GM04503 (cell line): ENCODE results near the gene VSX2.
A peak's percentile ranks its signal among the peaks of the same experiment; 100 is the strongest.

Experiments used
- DNase-seq: peaks from one replicate; pipeline ENCODE4 v3.0.0-alpha.2; 2012; ENCODE audit warnings: low read depth

The VSX2 gene

GRCh38 chr14:74238974-74239847 is at the start of gene VSX2:
Gene VSX2 (plus strand): TSS chr14:74239449. CDS start chr14:74239562, 113 bp downstream.
- DNase-seq: no peak

DNA sequence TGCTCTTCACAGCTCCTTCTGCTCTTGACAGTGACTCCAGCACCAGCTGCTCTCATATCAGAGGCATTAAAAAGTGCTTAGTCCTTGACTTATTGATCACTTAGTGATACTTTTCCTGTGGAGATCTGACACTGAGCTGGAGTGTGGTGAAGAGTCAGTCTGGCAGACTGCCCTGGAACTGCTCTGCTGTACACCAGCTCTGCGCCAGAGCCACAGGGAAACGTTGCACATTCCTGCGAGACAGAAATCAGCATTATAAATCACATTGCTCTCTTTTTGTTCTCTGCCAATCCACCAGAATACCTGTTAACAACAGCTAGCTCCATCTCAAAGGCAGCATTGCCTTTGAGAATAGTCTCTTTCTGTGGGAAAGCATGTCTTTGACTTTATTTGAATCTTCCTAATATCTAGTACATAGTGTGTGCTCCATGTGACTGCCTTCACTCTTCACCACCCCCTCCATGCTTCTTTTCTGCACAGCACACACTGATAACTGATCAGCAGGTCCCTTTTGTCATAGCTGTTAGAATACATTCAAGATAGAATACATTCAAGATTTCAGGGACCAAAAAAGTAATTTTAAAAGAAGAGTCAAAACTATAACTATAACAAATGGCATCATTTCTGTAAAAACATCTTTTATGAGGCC is 48.2 kb upstream of the VSX2 start:
- DNase-seq: no peak

DNA sequence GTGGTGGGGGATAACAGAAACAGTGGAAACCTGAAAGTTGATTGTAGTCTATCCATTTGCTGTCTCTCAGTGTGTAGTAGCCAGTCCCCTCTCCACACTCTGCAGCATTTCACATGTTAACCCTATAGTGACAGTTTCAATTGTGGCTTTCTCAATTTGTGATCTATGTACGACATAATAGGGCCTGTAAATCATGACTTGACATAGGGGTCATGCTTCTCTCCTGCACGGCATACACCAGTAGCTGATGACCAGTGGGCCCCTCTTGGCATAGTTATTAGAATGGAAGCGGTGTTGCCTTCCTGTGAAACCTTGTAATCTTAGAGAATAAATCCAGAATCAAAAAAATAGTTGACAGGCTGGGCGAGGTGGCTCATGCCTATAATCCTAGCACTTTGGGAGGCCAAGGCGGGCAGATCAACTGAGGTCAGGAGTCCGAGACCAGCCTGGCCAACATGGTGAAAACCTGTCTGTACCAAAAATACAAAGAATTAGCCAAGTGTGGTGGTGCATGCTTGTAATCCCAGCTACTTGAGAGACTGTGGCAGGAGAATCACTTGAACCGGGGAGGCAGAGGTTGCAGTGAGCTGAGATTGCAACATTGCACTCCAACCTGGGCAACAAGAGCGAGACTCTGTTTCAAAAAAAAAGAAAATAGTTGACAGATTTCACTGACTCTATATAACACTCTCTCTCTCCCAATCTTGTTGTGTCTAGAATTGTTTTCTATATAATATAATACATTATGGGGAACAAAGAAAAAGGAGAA is 44.6 kb upstream of the VSX2 start:
- DNase-seq: no peak

DNA sequence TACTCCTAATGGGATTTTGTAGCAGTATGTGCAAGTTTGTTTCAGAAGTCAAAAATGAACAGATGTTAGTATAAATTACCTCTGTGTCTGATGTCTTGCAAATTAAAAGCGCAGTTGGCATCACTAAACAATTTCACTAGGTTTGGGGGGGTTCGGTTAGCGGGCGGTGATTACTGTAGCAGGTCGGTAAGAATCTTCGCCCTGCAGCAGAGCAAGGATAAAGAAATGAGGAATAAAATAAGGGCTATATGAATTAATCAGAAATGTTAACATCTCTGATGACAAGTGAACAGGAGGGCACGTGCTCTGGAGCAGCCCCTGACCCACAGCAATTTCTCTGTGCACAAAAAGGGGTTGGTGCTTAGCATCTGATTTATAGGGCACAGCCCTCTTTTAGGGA is 43.6 kb upstream of the VSX2 start:
- no peak for DNase-seq

DNA sequence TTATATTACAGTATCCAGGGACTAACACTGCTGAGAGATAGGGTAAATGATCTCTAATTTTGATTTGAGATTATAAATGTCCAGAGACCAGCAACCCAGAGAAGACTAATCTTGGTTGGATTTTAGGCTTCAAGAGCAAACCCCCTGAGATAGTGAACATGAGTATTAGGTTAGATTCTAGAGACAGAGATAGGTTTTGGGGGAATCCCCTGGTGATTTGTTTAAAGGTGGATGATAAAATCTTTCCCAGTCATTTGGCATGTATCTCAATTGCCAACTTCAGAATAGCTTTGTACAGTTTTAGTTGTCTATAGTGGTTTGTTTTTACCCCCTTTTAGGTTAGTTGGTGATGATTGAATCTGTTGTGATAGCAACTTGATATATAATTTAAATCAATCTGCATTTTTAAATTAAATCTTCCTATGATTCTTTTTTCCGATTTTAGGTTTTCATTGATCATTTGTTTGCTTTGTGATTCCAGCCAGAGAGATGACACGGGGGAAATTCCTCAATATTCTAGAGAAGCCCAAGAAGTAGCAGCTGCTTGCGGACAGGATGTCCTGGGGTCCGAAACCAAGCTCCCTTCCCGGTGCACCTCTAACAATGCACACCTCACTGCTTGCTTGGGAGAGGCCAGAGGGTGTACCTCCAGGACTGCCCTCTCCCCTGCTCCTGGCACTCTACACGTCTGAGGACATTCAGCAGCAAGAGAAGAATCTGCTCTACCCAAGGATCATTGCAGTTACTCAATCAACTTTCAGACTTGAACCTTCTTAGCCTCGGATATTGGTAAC is 40.6 kb upstream of the VSX2 start:
- no peak for DNase-seq

DNA sequence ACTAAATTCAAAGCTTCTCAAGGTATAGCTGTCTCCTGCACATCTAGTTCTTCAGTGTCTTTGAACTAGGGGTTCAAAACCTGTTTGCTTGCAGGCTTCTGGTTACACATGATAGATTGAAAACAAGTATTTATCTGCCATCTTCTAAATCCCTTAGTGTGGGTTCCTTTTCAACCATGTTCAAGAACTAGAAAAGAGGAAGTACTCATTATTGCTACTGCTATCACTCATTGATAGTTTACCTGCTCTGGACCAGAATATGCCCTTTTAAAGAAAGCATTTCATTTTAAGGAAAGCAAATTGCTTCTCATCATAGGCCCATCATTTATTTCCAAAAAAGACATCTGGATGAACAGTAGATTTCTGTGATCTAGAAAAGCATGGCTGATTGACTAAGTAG is 37.1 kb upstream of the VSX2 start:
- no peak for DNase-seq

- no peak for DNase-seq
These were observed 35.6 kb upstream of the VSX2 start for GRCh38 chr14:74203639-74204038.

DNA sequence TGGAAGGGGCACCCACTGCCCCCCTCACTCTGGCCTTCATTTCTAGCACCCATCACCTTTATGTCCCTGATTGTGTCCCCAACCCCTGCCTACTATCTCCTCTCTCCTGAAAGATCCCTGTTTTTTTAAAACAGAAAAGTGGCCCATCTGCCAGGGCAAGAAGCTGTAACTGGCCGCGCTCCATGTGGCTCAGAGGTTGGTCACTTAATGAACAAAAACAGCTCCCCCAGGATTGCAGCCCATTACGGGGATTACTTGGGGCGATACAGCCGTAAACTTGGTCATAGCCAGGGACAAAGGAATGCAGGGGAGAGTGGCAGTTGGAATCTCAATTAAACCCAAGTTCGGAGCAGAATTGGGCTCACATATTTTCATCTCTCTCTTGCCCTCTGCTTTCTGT is 34.8 kb upstream of the VSX2 start:
- DNase-seq: no peak

DNA sequence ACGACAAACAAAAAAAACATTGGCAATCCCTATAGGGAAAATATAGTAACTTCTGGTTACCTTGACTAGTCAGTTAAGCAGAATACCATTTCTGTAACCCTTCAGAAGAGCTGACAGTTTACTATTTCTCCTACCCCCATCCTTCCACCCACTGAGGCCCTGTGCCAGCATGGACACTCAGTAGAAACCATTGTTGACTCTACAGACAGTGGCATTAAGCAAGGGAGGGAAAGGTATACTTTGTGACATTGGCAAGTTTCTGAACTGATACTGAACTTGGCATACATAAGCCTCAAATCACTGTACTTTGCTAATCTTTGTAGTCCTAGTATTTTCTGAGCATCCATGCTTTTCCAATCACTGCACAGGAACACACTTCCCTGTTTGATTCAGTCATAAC is 33.4 kb upstream of the VSX2 start:
- no peak for DNase-seq

GRCh38 chr14:74207943-74208342 is 31.3 kb upstream of the VSX2 start:
- DNase-seq: no peak

- DNase-seq: no peak
These were observed 30.6 kb upstream of the VSX2 start for GRCh38 chr14:74208642-74209041.

DNA sequence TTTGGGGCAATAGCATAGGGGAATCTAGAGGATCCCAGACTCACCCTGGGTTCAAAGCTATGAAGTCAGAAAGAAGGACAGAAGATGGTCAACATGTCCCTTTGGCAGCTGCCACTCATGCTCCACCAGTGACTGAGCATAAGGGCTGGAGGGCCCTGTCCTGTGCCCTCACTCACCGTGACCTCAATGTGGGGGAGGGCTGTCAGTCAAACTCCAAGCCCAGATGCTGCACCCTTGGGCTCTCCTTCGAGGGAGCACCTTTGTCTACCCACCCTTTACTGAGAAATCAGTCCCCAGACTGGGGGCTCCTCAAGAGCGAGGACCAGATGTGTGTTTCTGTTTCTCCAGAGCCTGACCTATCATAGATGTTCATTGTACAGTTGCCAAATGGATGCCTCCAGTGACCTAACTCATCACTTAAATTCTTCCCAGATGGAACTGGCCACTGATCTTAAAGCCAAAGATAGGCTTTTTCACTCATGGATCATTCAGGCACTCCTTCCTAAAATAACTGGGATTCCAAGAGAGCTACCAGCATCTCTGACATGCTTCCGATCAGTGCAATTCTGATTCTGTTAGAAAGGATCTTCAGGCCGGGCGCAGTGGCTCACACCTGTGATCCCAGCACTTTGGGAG is 27.2 kb upstream of the VSX2 start:
- peak; percentile 10 for DNase-seq

DNA sequence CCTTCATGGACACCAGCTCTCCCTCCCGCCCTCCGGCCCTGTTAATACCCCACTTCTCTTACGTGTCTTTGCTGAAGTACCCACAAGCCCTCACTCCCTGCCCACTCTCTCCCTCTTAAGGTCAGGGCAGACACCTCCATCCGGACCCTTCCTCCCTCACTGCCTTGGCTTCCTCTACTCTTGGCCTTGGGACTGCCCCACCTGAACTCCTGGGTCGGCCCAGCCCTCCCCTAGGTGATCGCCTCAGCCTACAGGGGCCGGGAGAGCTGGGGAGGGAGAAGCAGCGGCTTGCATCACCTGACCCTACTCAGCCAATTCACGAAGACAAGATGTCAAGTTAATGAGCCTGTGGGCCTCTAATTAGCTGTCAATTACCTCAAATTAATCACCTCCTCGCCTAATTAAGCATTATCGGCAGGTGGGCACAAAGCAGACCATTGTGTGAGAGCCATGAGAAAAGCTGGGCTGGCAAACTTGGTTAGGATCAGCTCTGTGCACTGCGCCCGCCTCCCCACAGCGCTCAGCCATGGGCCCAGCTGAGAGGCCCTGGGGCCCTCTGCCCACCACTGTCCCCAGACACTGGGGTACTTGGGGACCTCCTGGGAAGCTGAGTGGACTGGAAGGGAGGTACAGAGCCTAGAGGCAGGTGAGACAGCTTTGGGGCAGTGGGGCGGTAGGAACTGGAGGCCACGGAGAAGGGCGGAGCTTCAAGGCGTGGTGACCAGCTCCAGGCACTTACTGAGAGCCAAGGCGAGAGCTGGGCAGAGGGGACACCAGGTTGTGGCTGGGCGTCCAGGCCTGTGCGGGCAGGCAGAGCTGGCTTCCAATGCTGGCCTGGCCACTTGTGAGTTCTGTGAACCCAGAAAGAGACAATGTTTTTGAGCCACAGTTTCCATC is 25.1 kb upstream of the VSX2 start:
- no peak for DNase-seq

DNA sequence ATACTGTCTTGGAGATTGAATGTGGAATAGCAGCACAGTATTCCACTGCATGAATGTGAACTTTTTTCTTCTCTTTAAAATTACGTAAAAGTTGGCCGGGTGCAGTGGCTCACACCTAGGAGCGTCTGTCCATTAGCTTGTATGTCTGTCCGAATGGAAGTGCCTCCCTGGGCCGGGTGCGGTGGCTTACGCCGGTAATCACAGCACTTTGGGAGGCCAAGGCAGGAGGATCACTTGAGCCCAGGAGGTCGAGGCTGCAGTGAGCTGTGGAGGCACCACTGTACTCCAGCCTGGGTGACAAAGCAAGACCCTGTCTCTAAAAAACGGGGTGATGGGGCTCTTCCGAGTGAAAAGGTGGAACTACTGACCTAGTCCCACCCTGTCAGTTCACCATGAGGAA is 22.6 kb upstream of the VSX2 start:
- no peak for DNase-seq

- no peak for DNase-seq
These were observed 21.4 kb upstream of the VSX2 start for GRCh38 chr14:74217672-74218448.

DNA sequence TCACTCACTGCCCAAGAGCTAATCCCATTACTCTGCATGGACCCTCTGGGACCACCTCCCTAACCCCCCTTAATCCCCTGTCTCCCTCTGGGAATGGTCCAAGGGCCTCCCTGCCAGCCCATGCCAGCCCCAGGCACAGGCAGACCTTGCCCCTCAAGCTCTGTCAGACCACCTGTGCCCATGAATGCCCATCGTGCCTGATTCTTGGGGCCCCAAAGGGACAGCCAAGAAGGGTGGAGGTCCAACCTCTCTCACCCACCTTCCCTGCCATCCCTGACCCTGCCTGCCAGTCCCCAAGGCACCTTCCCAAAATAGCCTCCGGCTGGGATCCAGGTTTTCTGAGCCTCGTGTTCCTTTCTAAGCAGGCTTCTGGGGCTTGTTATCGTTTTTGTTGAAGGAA is 20.8 kb upstream of the VSX2 start:
- DNase-seq: no peak

DNA sequence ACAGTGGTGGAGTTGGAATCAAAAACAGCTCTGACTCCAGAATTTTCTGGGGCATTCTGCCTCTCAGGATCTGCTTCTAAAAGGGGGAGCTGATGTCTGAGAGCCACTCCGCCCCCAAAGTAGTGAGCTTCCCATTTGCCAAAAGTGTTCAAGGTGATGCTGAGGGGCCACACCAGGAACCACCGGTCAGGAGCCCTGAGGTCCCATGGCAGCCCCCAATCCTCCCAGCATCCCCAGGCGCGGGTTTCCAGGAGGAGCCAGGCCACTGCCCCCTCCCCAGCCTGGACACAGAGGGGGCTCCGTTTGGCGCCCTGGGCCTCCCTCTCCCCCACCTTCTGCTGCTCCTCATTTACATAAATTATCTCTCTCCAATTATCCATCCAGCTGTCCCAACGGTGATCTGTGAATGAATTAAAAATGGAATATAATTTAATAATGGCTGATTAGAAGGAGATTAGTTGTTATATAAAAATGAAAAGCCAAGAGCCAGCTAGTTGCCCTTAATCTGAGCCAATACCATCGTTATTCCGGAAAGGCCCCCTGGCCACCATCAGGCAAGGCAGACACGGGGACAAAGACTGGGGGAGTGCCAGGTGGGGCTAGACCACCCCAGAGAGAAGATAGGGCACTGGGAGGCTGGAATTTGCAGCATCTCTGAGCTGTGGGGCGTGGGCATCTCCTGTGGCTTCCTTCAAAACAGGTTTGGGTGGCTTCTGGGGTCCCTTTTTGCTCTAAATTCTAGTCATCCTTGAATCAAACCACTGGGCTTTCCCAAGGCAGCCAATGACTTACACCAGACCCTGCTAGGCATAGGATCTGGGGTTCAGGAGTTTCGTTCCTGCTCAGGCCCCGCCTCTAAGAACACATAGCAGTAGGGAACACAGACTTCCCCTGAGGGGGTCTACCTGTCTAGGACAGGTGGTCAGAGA is 19.7 kb upstream of the VSX2 start:
- no peak for DNase-seq

- DNase-seq: no peak
These were observed 18.3 kb upstream of the VSX2 start for GRCh38 chr14:74220991-74221390.

- DNase-seq: no peak
These were observed 17.5 kb upstream of the VSX2 start for GRCh38 chr14:74221741-74222140.
